Measurements from ENCODE around the gene ATP6V1G2. TPM values are rescaled to one million over a fixed set of nuclear protein-coding genes. Genes with fewer than 3 reads are reported as not detected.
"Not testable (repeated sequence)": the region's sequence is repeated elsewhere in the genome, so short reads cannot be mapped to it uniquely, and the experiment has no call there.

ATP6V1G2 gene
- total RNA-seq, 4 donors from 2014 or later = 0.21 to 2.1 TPM; not detected in 2

DNA sequence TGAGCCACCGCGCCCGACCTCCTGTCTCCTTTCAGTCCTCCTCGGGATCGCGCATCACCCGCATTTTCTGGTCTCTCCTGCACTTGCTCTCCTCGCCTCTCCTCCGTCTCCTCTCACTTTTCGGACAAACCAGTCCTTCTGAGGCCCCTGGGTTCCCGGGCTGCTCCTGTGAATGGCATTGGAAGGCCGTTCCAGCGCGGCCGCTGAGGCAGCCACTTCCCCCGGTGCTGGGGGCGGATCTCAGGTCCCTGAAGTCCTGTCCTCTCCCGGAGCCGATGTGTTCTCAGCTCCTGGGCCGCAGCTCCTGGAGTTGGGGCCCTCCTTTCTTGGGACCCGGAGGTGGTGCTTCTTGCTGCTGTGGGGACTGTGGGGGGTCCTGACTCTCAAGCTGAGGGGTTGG is 47.7 kb downstream of the ATP6V1G2 start:
- no peak for DNase-seq
- intact Hi-C loops (cut with DNase I) = loop anchor here (5.0 kb wide), 1 partner anchor 49 kb away; the partner anchor contains the start of genes ATP6V1G2 and NFKBIL1
- WGBS, 2 donors = 12 to 28% methylated on average over 19 to 20 of the region's 21 CpGs
- H3K9me3 ChIP-seq = no peaks in the 10 kb centered on the region
- no peaks in the 10 kb centered on the region for H3K36me3 ChIP-seq
- H3K27me3 ChIP-seq = peaks cover 0 to 51% (median 0%) of the 10 kb centered on the region in 4 donors
- H3K4me3 ChIP-seq = peak overlapping the region in 3 of 4 donors; percentile 44 to 62 (median 54)
- TF ChIP-seq, protein P1, sequence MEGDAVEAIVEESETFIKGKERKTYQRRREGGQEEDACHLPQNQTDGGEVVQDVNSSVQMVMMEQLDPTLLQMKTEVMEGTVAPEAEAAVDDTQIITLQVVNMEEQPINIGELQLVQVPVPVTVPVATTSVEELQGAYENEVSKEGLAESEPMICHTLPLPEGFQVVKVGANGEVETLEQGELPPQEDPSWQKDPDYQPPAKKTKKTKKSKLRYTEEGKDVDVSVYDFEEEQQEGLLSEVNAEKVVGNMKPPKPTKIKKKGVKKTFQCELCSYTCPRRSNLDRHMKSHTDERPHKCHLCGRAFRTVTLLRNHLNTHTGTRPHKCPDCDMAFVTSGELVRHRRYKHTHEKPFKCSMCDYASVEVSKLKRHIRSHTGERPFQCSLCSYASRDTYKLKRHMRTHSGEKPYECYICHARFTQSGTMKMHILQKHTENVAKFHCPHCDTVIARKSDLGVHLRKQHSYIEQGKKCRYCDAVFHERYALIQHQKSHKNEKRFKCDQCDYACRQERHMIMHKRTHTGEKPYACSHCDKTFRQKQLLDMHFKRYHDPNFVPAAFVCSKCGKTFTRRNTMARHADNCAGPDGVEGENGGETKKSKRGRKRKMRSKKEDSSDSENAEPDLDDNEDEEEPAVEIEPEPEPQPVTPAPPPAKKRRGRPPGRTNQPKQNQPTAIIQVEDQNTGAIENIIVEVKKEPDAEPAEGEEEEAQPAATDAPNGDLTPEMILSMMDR (IDR thresholded peaks at IDR 0.05) = no peak
- TF ChIP-seq POLR2A (IDR thresholded peaks at IDR 0.05) = no peak
- no peak overlapping the region for H3K27ac ChIP-seq
- H3K4me1 ChIP-seq = peaks cover 4 to 55% (median 9%) of the 10 kb centered on the region in 3 donors

DNA sequence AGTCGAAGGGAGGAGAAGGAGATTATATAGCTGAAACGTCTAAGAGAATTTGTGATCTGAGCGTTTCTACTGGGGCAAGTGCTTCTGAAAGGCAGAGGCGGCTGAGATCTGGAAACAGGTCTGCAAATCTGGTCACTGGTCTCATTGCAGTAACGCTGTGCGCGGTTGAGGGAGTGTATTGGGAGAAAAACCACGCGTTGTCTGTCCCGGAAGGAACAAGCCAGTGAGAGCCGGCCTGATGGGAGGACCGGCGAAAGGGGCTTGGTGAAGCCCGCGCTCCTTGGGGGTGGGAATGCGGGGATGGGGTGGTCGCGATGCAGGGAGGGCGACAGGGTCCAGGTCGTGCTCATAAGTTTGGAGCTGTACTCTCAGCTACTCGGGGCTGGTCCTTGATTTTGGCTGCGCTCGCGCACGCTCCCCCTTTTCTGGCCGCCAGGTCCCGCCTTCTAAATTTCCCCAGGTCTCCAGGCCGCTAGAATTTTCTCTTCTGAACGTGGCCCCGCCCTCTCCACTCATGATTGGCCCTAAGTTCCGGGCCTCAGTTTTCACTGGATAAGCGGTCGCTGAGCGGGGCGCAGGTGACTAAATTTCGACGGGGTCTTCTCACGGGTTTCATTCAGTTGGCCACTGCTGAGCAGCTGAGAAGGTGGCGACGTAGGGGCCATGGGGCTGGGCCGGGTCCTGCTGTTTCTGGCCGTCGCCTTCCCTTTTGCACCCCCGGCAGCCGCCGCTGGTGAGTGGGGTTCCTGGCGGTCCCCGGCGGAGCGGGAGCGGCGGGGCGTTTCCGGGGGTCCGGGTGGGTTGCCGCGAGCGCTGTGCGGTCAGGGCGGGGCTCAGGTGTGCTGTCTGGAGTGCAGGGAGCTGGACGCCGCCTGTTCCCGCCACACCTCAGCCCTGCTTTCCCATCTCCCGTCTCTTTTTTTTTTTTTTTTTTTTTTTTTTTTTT is 48.6 kb downstream of the ATP6V1G2 start, which contains the start of gene MICB:
Gene MICB, plus strand, starts transcription at position 615 of the 946 bp plus-strand sequence. Its CDS starts 49 bp downstream, at position 664.
- intact Hi-C loops (cut with DNase I) = loop anchor here (5.0 kb wide), 1 partner anchor 49 kb away; the partner anchor contains the start of genes ATP6V1G2 and NFKBIL1
- Histone ChIP-seq H3K4me1 (peaks cover 4 to 64% (median 12%) of the 10 kb centered on the region in 3 donors), H3K9me3 (no peaks in the 10 kb centered on the region), H3K36me3 (no peaks in the 10 kb centered on the region), H3K27me3 (peaks cover 0 to 52% (median 0%) of the 10 kb centered on the region in 4 donors), H3K4me3 (peak within 1 kb of the TSS; percentile 54 to 80 (median 58)), H3K27ac (peak within 1 kb of the TSS; percentile 53 to 83 (median 70))
- TF ChIP-seq, protein P1 (IDR thresholded peaks at IDR 0.05) = peak in 2 of 6 experiments; percentile 13 to 19
- TF ChIP-seq POLR2A (IDR thresholded peaks at IDR 0.05) = peak in 2 of 4 donors; percentile 44 to 57
- no peak for DNase-seq
- WGBS, 2 donors = 1 to 2% methylated on average over 21 to 46 of the region's 64 CpGs

DNA sequence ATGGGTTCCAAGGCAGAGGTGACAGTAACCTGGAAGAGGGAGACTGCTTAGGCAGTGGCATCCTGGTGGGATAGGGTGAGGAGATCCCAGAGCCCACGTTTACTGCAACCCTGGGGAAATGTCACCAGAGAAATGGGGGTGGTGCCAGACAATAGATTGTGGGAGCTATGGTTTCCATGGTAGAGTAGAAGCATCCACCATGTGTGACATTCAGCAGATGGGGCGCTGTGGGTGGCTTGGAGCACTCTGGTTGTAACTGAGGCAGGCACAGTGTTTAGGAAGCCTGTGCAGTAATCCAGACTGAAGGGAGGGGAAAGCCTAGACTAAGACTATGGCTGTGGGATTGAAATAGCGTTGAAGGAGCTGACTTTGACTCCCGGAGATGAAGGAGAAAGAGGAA is 49.6 kb downstream of the ATP6V1G2 start:
- H3K4me3 ChIP-seq, H3K36me3 ChIP-seq, DNase-seq, H3K9me3 ChIP-seq: not testable (repeated sequence)
- WGBS, 2 donors = 32 to 48% methylated on average over 4 of the region's 4 CpGs
- intact Hi-C loops (cut with DNase I) = loop anchor here (5.0 kb wide), 1 partner anchor 50 kb away; the partner anchor contains the start of genes ATP6V1G2 and NFKBIL1
- peaks cover 4 to 72% (median 12%) of the 10 kb centered on the region in 3 donors for H3K4me1 ChIP-seq
- H3K27ac ChIP-seq = peak overlapping the region in 1 of 4 donors; percentile 73
- peaks cover 0 to 56% (median 0%) of the 10 kb centered on the region in 4 donors for H3K27me3 ChIP-seq

DNA sequence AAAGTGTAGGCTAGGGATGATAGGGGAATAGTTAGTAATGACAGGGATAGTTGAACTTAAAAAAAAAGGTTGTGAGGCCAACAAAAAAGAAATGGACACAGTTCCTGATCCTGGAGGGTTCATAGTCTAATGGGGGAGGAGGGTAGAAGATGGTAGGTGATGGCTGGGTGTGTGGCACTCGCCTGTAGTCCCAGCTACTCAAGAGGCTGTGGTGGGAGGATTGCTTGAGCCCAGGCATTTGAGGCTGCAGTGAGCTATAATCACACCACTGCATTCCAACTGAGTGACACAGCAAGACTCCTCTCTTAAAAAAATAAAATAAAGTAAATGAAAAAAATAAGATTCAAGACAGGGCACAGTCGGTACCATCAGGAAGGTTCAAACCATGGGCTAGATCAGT is 50.8 kb downstream of the ATP6V1G2 start:
- TF ChIP-seq, protein P1 (IDR thresholded peaks at IDR 0.05) = no peak
- no peak for TF ChIP-seq POLR2A (IDR thresholded peaks at IDR 0.05)
- peak overlapping the region in 1 of 4 donors; percentile 83 for H3K27ac ChIP-seq
- H3K4me3 ChIP-seq = peak overlapping the region in 2 of 4 donors; percentile 56 to 75
- no peaks in the 10 kb centered on the region for H3K9me3 ChIP-seq
- H3K36me3 ChIP-seq = no peaks in the 10 kb centered on the region
- 43 to 58% methylated on average over 2 of the region's 2 CpGs for whole genome bisulfite sequencing, 2 donors
- peaks cover 0 to 52% (median 0%) of the 10 kb centered on the region in 4 donors for H3K27me3 ChIP-seq
- no peak for DNase-seq
- peaks cover 4 to 75% (median 12%) of the 10 kb centered on the region in 3 donors for H3K4me1 ChIP-seq
- intact Hi-C loops (cut with DNase I) = loop anchor here (5.0 kb wide), 1 partner anchor 52 kb away; the partner anchor contains the start of genes ATP6V1G2 and NFKBIL1

Small RNA genes lying within 50 kb of the gene (small RNA-seq; reads per million reads assigned to genes)
- 0 reads per million in 4 donors for gene AL663061.1
- 0 reads per million in 4 donors for gene RF00019
- 239 to 675 (median 297) reads per million in 4 donors for gene SNORD117
- 0 reads per million in 4 donors for gene SNORD84

Other genes starting within 250 kb of the ATP6V1G2 start
- 1,000 to 10,000 TPM in 1 of 4 donors, 100 to 1,000 TPM in 3; 193 to 1,414 (median 554) TPM for gene HLA-B, start 189.4 kb downstream of the ATP6V1G2 start, total RNA-seq
- 10 to 100 TPM in 1 of 4 donors, 1 to 10 TPM in 3; 7.5 to 10.1 (median 8.8) TPM for gene MICA, start 143.0 kb downstream of the ATP6V1G2 start, total RNA-seq
- gene MICB, start 48.5 kb downstream of the ATP6V1G2 start, total RNA-seq = 1 to 10 TPM in 3 of 4 donors, under 1 TPM in 1; 0.23 to 2.6 (median 2.1) TPM
- gene MCCD1, start 17.6 kb downstream of the ATP6V1G2 start, total RNA-seq = not detected
- 100 to 1,000 TPM; 173 to 320 (median 259) TPM for gene DDX39B, start 4.6 kb downstream of the ATP6V1G2 start, total RNA-seq
- 10 to 100 TPM in 3 of 4 donors, 1 to 10 TPM in 1; 7.8 to 25.2 (median 16.7) TPM for gene NFKBIL1, start 1.0 kb upstream of the ATP6V1G2 start, total RNA-seq
- not detected for gene LTA, start 25.7 kb upstream of the ATP6V1G2 start, total RNA-seq
- under 1 TPM in 3 of 4 donors, not detected in 1; 0.27 to 0.95 (median 0.61) TPM for gene TNF, start 29.0 kb upstream of the ATP6V1G2 start, total RNA-seq
- 1 to 10 TPM in 2 of 4 donors, under 1 TPM in 2; 0.53 to 2.3 (median 1.1) TPM for gene LTB, start 35.8 kb upstream of the ATP6V1G2 start, total RNA-seq
- 10 to 100 TPM in 1 of 4 donors, 1 to 10 TPM in 1, under 1 TPM in 1, not detected in 1; 0.49 to 50.4 (median 5.1) TPM for gene LST1, start 39.7 kb upstream of the ATP6V1G2 start, total RNA-seq
- not detected for gene NCR3, start 46.4 kb upstream of the ATP6V1G2 start, total RNA-seq
- gene AIF1, start 68.6 kb upstream of the ATP6V1G2 start, total RNA-seq = 10 to 100 TPM in 2 of 4 donors, 1 to 10 TPM in 2; 2.4 to 30.7 (median 15.1) TPM
- gene PRRC2A, start 74.1 kb upstream of the ATP6V1G2 start, total RNA-seq = 10 to 100 TPM; 42.8 to 84.9 (median 67.7) TPM
- 100 to 1,000 TPM; 129 to 217 (median 163) TPM for gene BAG6, start 106.1 kb upstream of the ATP6V1G2 start, total RNA-seq
- gene APOM, start 109.3 kb upstream of the ATP6V1G2 start, total RNA-seq = 1 to 10 TPM in 2 of 4 donors, under 1 TPM in 2; 0.67 to 2.1 (median 1.1) TPM
- gene C6orf47, start 114.2 kb upstream of the ATP6V1G2 start, total RNA-seq = 10 to 100 TPM; 28.8 to 34.4 (median 31.7) TPM
- gene GPANK1, start 118.4 kb upstream of the ATP6V1G2 start, total RNA-seq = 10 to 100 TPM in 2 of 4 donors, 1 to 10 TPM in 2; 6.9 to 16.0 (median 10.9) TPM
- gene CSNK2B, start 119.5 kb upstream of the ATP6V1G2 start, total RNA-seq = 100 to 1,000 TPM; 155 to 204 (median 186) TPM
- gene LY6G5B, start 123.4 kb upstream of the ATP6V1G2 start, total RNA-seq = 1 to 10 TPM in 3 of 4 donors, under 1 TPM in 1; 0.70 to 9.5 (median 4.5) TPM
- gene LY6G5C, start 134.5 kb upstream of the ATP6V1G2 start, total RNA-seq = under 1 TPM in 2 of 4 donors, not detected in 2; 0.57 to 0.83 TPM
- 10 to 100 TPM; 38.5 to 43.3 (median 40.1) TPM for gene ABHD16A, start 156.7 kb upstream of the ATP6V1G2 start, total RNA-seq
- not detected for gene LY6G6F, start 160.3 kb upstream of the ATP6V1G2 start, total RNA-seq
- gene LY6G6D, start 168.7 kb upstream of the ATP6V1G2 start, total RNA-seq = not detected
- gene LY6G6C, start 175.1 kb upstream of the ATP6V1G2 start, total RNA-seq = 10 to 100 TPM in 1 of 4 donors, 1 to 10 TPM in 2, under 1 TPM in 1; 0.53 to 14.6 (median 2.4) TPM
- 1 to 10 TPM in 1 of 4 donors, under 1 TPM in 3; 0.12 to 1.4 (median 0.73) TPM for gene MPIG6B, start 176.8 kb upstream of the ATP6V1G2 start, total RNA-seq
- 10 to 100 TPM; 16.4 to 59.3 (median 28.2) TPM for gene DDAH2, start 182.7 kb upstream of the ATP6V1G2 start, total RNA-seq
- 100 to 1,000 TPM; 289 to 440 (median 365) TPM for gene CLIC1, start 189.9 kb upstream of the ATP6V1G2 start, total RNA-seq
- gene MSH5, start 193.4 kb upstream of the ATP6V1G2 start, total RNA-seq = 1 to 10 TPM; 2.3 to 7.9 (median 6.8) TPM
- 1 to 10 TPM in 2 of 4 donors, under 1 TPM in 2; 0.45 to 2.9 (median 1.1) TPM for gene SAPCD1, start 216.0 kb upstream of the ATP6V1G2 start, total RNA-seq
- gene VWA7, start 230.7 kb upstream of the ATP6V1G2 start, total RNA-seq = under 1 TPM; 0.22 to 0.80 (median 0.58) TPM
- 10 to 100 TPM; 35.0 to 72.3 (median 45.5) TPM for gene VARS1, start 249.1 kb upstream of the ATP6V1G2 start, total RNA-seq